Measurements from ENCODE around the gene COL15A1.
"Not testable (repeated sequence)": the region's sequence is repeated elsewhere in the genome, so short reads cannot be mapped to it uniquely, and the experiment has no call there.

The COL15A1 gene

GRCh38 chr9:98909935-98910334 lies 33.8 kb upstream of the COL15A1 start:
- Mint-ChIP-seq H3K9me3 (no peaks in the 10 kb centered on the region), H3K4me1 (no peaks in the 10 kb centered on the region)

GRCh38 chr9:98911042-98911441 lies 32.7 kb upstream of the COL15A1 start:
- H3K4me1 Mint-ChIP-seq, result no peaks in the 10 kb centered on the region
- H3K27me3 Mint-ChIP-seq, result no peaks in the 10 kb centered on the region

More at GRCh38 chr9:98909935-98910334, 33.8 kb upstream of the COL15A1 start:
- Mint-ChIP-seq H3K4me3 (no peak overlapping the region), H3K27ac (no peak overlapping the region), H3K36me3 (no peaks in the 10 kb centered on the region), H3K27me3 (no peaks in the 10 kb centered on the region)

GRCh38 chr9:98911738-98912137 lies 32.0 kb upstream of the COL15A1 start:
- not testable (repeated sequence) for H3K27ac Mint-ChIP-seq, H3K4me3 Mint-ChIP-seq, H3K9me3 Mint-ChIP-seq, H3K27me3 Mint-ChIP-seq, H3K4me1 Mint-ChIP-seq, H3K36me3 Mint-ChIP-seq

More at GRCh38 chr9:98911042-98911441, 32.7 kb upstream of the COL15A1 start:
- no peaks in the 10 kb centered on the region for H3K36me3 Mint-ChIP-seq
- no peak overlapping the region for H3K27ac Mint-ChIP-seq
- H3K9me3 Mint-ChIP-seq, result no peaks in the 10 kb centered on the region
- H3K4me3 Mint-ChIP-seq, result no peak overlapping the region

- Mint-ChIP-seq H3K27me3 (no peaks in the 10 kb centered on the region), H3K9me3 (no peaks in the 10 kb centered on the region), H3K4me1 (no peaks in the 10 kb centered on the region), H3K27ac (no peak overlapping the region), H3K36me3 (no peaks in the 10 kb centered on the region), H3K4me3 (no peak overlapping the region)
These were observed 31.3 kb upstream of the COL15A1 start for GRCh38 chr9:98912450-98912849.

- H3K4me3 Mint-ChIP-seq, result no peak overlapping the region
- H3K4me1 Mint-ChIP-seq, result no peaks in the 10 kb centered on the region
- H3K27me3 Mint-ChIP-seq, result no peaks in the 10 kb centered on the region
- no peaks in the 10 kb centered on the region for H3K36me3 Mint-ChIP-seq
- H3K9me3 Mint-ChIP-seq, result no peaks in the 10 kb centered on the region
- no peak overlapping the region for H3K27ac Mint-ChIP-seq
These were observed 30.7 kb upstream of the COL15A1 start for GRCh38 chr9:98913044-98913443.

GRCh38 chr9:98913705-98914104 lies 30.0 kb upstream of the COL15A1 start:
- no peaks in the 10 kb centered on the region for H3K27me3 Mint-ChIP-seq

GRCh38 chr9:98915599-98915998 lies 28.1 kb upstream of the COL15A1 start:
- Mint-ChIP-seq H3K36me3 (no peaks in the 10 kb centered on the region), H3K4me1 (no peaks in the 10 kb centered on the region), H3K4me3 (no peak overlapping the region), H3K27ac (no peak overlapping the region), H3K27me3 (no peaks in the 10 kb centered on the region), H3K9me3 (no peaks in the 10 kb centered on the region)

More at GRCh38 chr9:98913705-98914104, 30.0 kb upstream of the COL15A1 start:
- Mint-ChIP-seq H3K36me3 (no peaks in the 10 kb centered on the region), H3K9me3 (no peaks in the 10 kb centered on the region), H3K27ac (no peak overlapping the region), H3K4me1 (no peaks in the 10 kb centered on the region), H3K4me3 (no peak overlapping the region)

- Mint-ChIP-seq H3K27ac (no peak overlapping the region), H3K4me1 (no peaks in the 10 kb centered on the region), H3K9me3 (no peaks in the 10 kb centered on the region), H3K36me3 (no peaks in the 10 kb centered on the region), H3K27me3 (no peaks in the 10 kb centered on the region), H3K4me3 (no peak overlapping the region)
These were observed 27.0 kb upstream of the COL15A1 start for GRCh38 chr9:98916660-98917059.

- Mint-ChIP-seq H3K27ac (no peak overlapping the region), H3K36me3 (no peaks in the 10 kb centered on the region), H3K4me1 (no peaks in the 10 kb centered on the region), H3K9me3 (no peaks in the 10 kb centered on the region), H3K4me3 (no peak overlapping the region), H3K27me3 (no peaks in the 10 kb centered on the region)
These were observed 25.8 kb upstream of the COL15A1 start for GRCh38 chr9:98917746-98918487.

- Mint-ChIP-seq H3K4me1 (no peaks in the 10 kb centered on the region), H3K27me3 (no peaks in the 10 kb centered on the region), H3K4me3 (no peak overlapping the region), H3K9me3 (no peaks in the 10 kb centered on the region), H3K27ac (no peak overlapping the region), H3K36me3 (no peaks in the 10 kb centered on the region)
These were observed 22.0 kb upstream of the COL15A1 start for GRCh38 chr9:98921732-98922131.

- H3K27me3 Mint-ChIP-seq, result no peaks in the 10 kb centered on the region
- no peaks in the 10 kb centered on the region for H3K4me1 Mint-ChIP-seq
- no peak overlapping the region for H3K27ac Mint-ChIP-seq
- no peaks in the 10 kb centered on the region for H3K36me3 Mint-ChIP-seq
- no peak overlapping the region for H3K4me3 Mint-ChIP-seq
- no peaks in the 10 kb centered on the region for H3K9me3 Mint-ChIP-seq
These were observed 20.8 kb upstream of the COL15A1 start for GRCh38 chr9:98922721-98923435.

- H3K4me3 Mint-ChIP-seq, result no peak overlapping the region
- no peaks in the 10 kb centered on the region for H3K9me3 Mint-ChIP-seq
- no peaks in the 10 kb centered on the region for H3K4me1 Mint-ChIP-seq
- no peaks in the 10 kb centered on the region for H3K27me3 Mint-ChIP-seq
- H3K27ac Mint-ChIP-seq, result no peak overlapping the region
- H3K36me3 Mint-ChIP-seq, result no peaks in the 10 kb centered on the region
These were observed 20.1 kb upstream of the COL15A1 start for GRCh38 chr9:98923451-98924123.

GRCh38 chr9:98924946-98925820 lies 18.5 kb upstream of the COL15A1 start:
- Mint-ChIP-seq H3K27me3 (no peaks in the 10 kb centered on the region), H3K4me1 (no peaks in the 10 kb centered on the region), H3K36me3 (no peaks in the 10 kb centered on the region), H3K4me3 (no peak overlapping the region), H3K27ac (no peak overlapping the region), H3K9me3 (no peaks in the 10 kb centered on the region)

- no peak overlapping the region for H3K27ac Mint-ChIP-seq
- no peaks in the 10 kb centered on the region for H3K36me3 Mint-ChIP-seq
- H3K27me3 Mint-ChIP-seq, result no peaks in the 10 kb centered on the region
- no peaks in the 10 kb centered on the region for H3K4me1 Mint-ChIP-seq
- no peaks in the 10 kb centered on the region for H3K9me3 Mint-ChIP-seq
- H3K4me3 Mint-ChIP-seq, result no peak overlapping the region
These were observed 17.8 kb upstream of the COL15A1 start for GRCh38 chr9:98925956-98926355.

- no peaks in the 10 kb centered on the region for H3K27me3 Mint-ChIP-seq
- H3K27ac Mint-ChIP-seq, result no peak overlapping the region
- H3K36me3 Mint-ChIP-seq, result no peaks in the 10 kb centered on the region
- H3K4me3 Mint-ChIP-seq, result no peak overlapping the region
- H3K4me1 Mint-ChIP-seq, result no peaks in the 10 kb centered on the region
- no peaks in the 10 kb centered on the region for H3K9me3 Mint-ChIP-seq
These were observed 16.0 kb upstream of the COL15A1 start for GRCh38 chr9:98927724-98928123.

All from activated naive CD4-positive, alpha-beta T cell treated with anti-CD3 and anti-CD28 coated beads, Interleukin-2, amount 50 U/mL, for 24 hours (primary cell).